Omental fat pad (tissue), 4 donors: ENCODE measurements around the gene SVIL. TPM values are rescaled to one million over a fixed set of nuclear protein-coding genes. Genes with fewer than 3 reads are reported as not detected.
"Not testable (repeated sequence)": the region's sequence is repeated elsewhere in the genome, so short reads cannot be mapped to it uniquely, and the experiment has no call there.

Experiments
- ATAC-seq: fragments of 150-250 bp; one replicate; pipeline ENCODE4 v1.9.1; 2016; ENCODE audit warnings: mild to moderate bottlenecking, moderate library complexity; ENCODE audit not compliant: low FRiP score
- DNase-seq: peaks from one replicate; pipeline ENCODE4 v3.0.0-alpha.2; 2019; ENCODE audit warnings: low spot score
- CTCF ChIP-seq, 3 donors: fragments of 450-650 bp; IDR thresholded peaks; one replicate each; pipeline ENCODE4 v1.5.1; 2016 to 2017; ENCODE audit warnings: antibody characterized with exemption in 3 of 3, mild to moderate bottlenecking in 3 of 3, moderate library complexity in 2 of 3
- total RNA-seq, 4 donors: library from RNA; depleted of rRNA; stranded (reverse); fragments of >200 nt; gene quantifications; one replicate each; pipeline ENCODE4 v1.1.0, GENCODE V29; 2016

SVIL gene
- total RNA-seq, 4 donors from 2014 or later, result 22.8 to 44.4 (median 30.5) TPM

GRCh38 chr10:29595636-29596225, 39.0 kb downstream of the SVIL start:
- ATAC-seq (no peak), DNase-seq (no peak)
- no peak for TF ChIP-seq CTCF (IDR thresholded peaks at IDR 0.05)

- ATAC-seq (no peak), DNase-seq (no peak)
- TF ChIP-seq CTCF (IDR thresholded peaks at IDR 0.05), result no peak
These were observed 39.6 kb downstream of the SVIL start for GRCh38 chr10:29595146-29595545.

GRCh38 chr10:29591651-29591968, 43.2 kb downstream of the SVIL start:
- DNase-seq, result no peak
- TF ChIP-seq CTCF (IDR thresholded peaks at IDR 0.05), result no peak
- no peak for ATAC-seq

- no peak for TF ChIP-seq CTCF (IDR thresholded peaks at IDR 0.05)
- no peak for ATAC-seq
- no peak for DNase-seq
These were observed 43.7 kb downstream of the SVIL start for GRCh38 chr10:29590915-29591650.

GRCh38 chr10:29588629-29589421, 45.9 kb downstream of the SVIL start:
- no peak for TF ChIP-seq CTCF (IDR thresholded peaks at IDR 0.05)
- DNase-seq (no peak), ATAC-seq (no peak)

- DNase-seq, result not testable (repeated sequence)
- peak; percentile 26 for ATAC-seq
These were observed 46.8 kb downstream of the SVIL start for GRCh38 chr10:29587750-29588628.

GRCh38 chr10:29587102-29587749, 47.5 kb downstream of the SVIL start:
- not testable (repeated sequence) for DNase-seq, ATAC-seq
